Upper lobe of left lung (tissue), 6 donors: ENCODE data around the gene MTG1. TPM values are rescaled to one million over a fixed set of nuclear protein-coding genes. Genes with fewer than 3 reads are reported as not detected.

Source experiments
- ATAC-seq, 2 donors: fragments of 200-7000 bp; cut with Tn5 transposase; one replicate each; pipeline ENCODE4 v1.9.1; 2022; ENCODE audit warnings: mild to moderate bottlenecking in 2 of 2, moderate library complexity in 2 of 2; ENCODE audit not compliant: low FRiP score in 2 of 2
- DNase-seq, 2 donors: peaks; one replicate each; pipeline ENCODE4 v3.0.0-alpha.2; 2019 to 2020
- H3K27ac ChIP-seq, 4 donors: fragments of 200-600 bp; sonication (generic); one replicate each; pipeline ENCODE4 v1.5.1; 2016 to 2019
- H3K27me3 ChIP-seq, 4 donors: fragments of 200-600 bp; sonication (generic); one replicate each; pipeline ENCODE4 v1.5.1; 2017 to 2019
- H3K36me3 ChIP-seq, 4 donors: fragments of 200-600 bp; sonication (generic); one replicate each; pipeline ENCODE4 v1.5.1; 2016 to 2019
- H3K4me1 ChIP-seq, 4 donors: fragments of 200-600 bp; sonication (generic); one replicate each; pipeline ENCODE4 v1.5.1; 2018 to 2019
- H3K4me3 ChIP-seq, 4 donors: fragments of 200-600 bp; sonication (generic); one replicate each; pipeline ENCODE4 v1.5.1; 2017 to 2019; ENCODE audit warnings: mild to moderate bottlenecking in 2 of 4, moderate library complexity in 1 of 4
- H3K9me3 ChIP-seq, 4 donors: fragments of 200-600 bp; sonication (generic); one replicate each; pipeline ENCODE4 v1.5.1; 2018 to 2019
- CTCF ChIP-seq, 6 experiments: fragments of 450-650 bp in 4 of 6; fragments of 200-600 bp in 2 of 6; sonication (generic) in 2 of 6; IDR thresholded peaks; one replicate each; pipeline ENCODE4 v1.5.1; 2016 to 2019; ENCODE audit warnings: antibody characterized with exemption in 6 of 6
- EP300 ChIP-seq, 4 donors: sonication (generic); formaldehyde crosslinking; IDR thresholded peaks; one replicate each; pipeline ENCODE4 v1.5.1; 2017; ENCODE audit warnings: antibody characterized with exemption in 4 of 4, control low read depth in 2 of 4
- POLR2A ChIP-seq, 4 donors: fragments of 450-650 bp; IDR thresholded peaks; one replicate each; pipeline ENCODE4 v1.5.1; 2016 to 2017; ENCODE audit warnings: antibody characterized with exemption in 4 of 4, mild to moderate bottlenecking in 2 of 4
- POLR2AphosphoS5 ChIP-seq, 2 donors: sonication (generic); formaldehyde crosslinking; IDR thresholded peaks; one replicate each; pipeline ENCODE4 v1.5.1; 2017; ENCODE audit warnings: antibody characterized with exemption in 2 of 2
- WGBS, 2 donors: methylation state at CpG; one replicate each; pipeline ENCODE4 v1.1.5; 2017 to 2018; 5-methylcytosine and 5-hydroxymethylcytosine counted together
- total RNA-seq, 6 donors: library from RNA; depleted of rRNA in 4 of 6; stranded (reverse); fragments of >200 nt in 4 of 6; gene quantifications; one replicate each; pipeline versions ENCODE4 v1.1.0 to v1.2.1, GENCODE V29; 2016 to 2021
- donor health status: DM: no; HTN: no; CAD: no; lungs with moderate emphysema.
- donor health status: DM: no; HTN: yes; CAD: no; lungs with severe emphysema.

The MTG1 gene
- total RNA-seq, 6 donors from 2014 or later, result 21.0 to 155 (median 40.8) TPM

- Histone ChIP-seq H3K27ac (no peak overlapping the region), H3K4me1 (no peaks in the 10 kb centered on the region), H3K9me3 (no peaks in the 10 kb centered on the region), H3K27me3 (no peaks in the 10 kb centered on the region), H3K4me3 (no peak overlapping the region), H3K36me3 (no peaks in the 10 kb centered on the region)
- ATAC-seq (no peak), DNase-seq (peak in 1 of 2 donors; percentile 20)
- WGBS, 2 donors, result 89 to 93% methylated on average over 7 of the region's 7 CpGs
- no peak for TF ChIP-seq POLR2A (IDR thresholded peaks at IDR 0.05)
- no peak for TF ChIP-seq EP300 (IDR thresholded peaks at IDR 0.05)
- TF ChIP-seq POLR2AphosphoS5 (IDR thresholded peaks at IDR 0.05), result no peak
- no peak for TF ChIP-seq CTCF (IDR thresholded peaks at IDR 0.05)
Observed at GRCh38 chr10:133461027-133461426, 67.1 kb downstream of the MTG1 start.

GRCh38 chr10:133461841-133462240 lies 67.9 kb downstream of the MTG1 start:
- no peak for TF ChIP-seq POLR2AphosphoS5 (IDR thresholded peaks at IDR 0.05)
- no peak for TF ChIP-seq CTCF (IDR thresholded peaks at IDR 0.05)
- no peak for TF ChIP-seq POLR2A (IDR thresholded peaks at IDR 0.05)
- no peak for TF ChIP-seq EP300 (IDR thresholded peaks at IDR 0.05)
- Histone ChIP-seq H3K9me3 (no peaks in the 10 kb centered on the region), H3K4me1 (no peaks in the 10 kb centered on the region), H3K36me3 (no peaks in the 10 kb centered on the region), H3K27me3 (no peaks in the 10 kb centered on the region), H3K4me3 (no peak overlapping the region), H3K27ac (no peak overlapping the region)
- DNase-seq (peak in 1 of 2 donors; percentile 70), ATAC-seq (no peak)
- WGBS, 2 donors, result 68 to 79% methylated on average over 7 to 8 of the region's 8 CpGs

GRCh38 chr10:133462512-133463305 lies 68.8 kb downstream of the MTG1 start:
- Histone ChIP-seq H3K27me3 (no peaks in the 10 kb centered on the region), H3K27ac (no peak overlapping the region), H3K4me3 (no peak overlapping the region), H3K36me3 (no peaks in the 10 kb centered on the region), H3K9me3 (no peaks in the 10 kb centered on the region), H3K4me1 (no peaks in the 10 kb centered on the region)
- DNase-seq, result no peak
- no peak for ATAC-seq
- WGBS, 2 donors, result 92 to 93% methylated on average over 10 of the region's 10 CpGs
- TF ChIP-seq CTCF (IDR thresholded peaks at IDR 0.05) (no peak), EP300 (IDR thresholded peaks at IDR 0.05) (no peak), POLR2AphosphoS5 (IDR thresholded peaks at IDR 0.05) (no peak), POLR2A (IDR thresholded peaks at IDR 0.05) (no peak)

DNA sequence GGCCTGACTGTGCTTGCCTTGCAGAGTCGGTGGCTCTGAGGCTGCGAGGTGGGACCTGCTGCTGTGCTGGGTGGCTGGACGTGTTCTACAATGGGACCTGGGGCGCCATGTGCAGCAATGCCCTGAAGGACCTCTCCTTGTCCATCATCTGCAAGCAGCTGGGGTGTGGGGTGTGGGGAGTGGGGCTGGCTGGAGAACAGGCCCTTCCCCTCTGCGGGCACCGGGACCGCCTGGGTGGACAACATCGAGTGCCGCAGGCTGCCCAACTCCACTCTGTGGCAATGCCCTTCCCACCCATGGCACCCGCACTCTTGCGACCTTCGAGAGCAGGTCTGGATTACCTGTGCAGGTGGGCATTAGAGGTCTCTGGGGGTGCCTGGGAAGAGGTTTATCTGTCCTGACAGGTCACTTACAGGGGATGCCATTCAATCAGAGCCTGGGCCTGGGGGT lies 70.7 kb downstream of the MTG1 start:
- Histone ChIP-seq H3K36me3 (no peaks in the 10 kb centered on the region), H3K9me3 (no peaks in the 10 kb centered on the region), H3K27me3 (no peaks in the 10 kb centered on the region), H3K4me3 (no peak overlapping the region), H3K4me1 (no peaks in the 10 kb centered on the region), H3K27ac (no peak overlapping the region)
- TF ChIP-seq POLR2A (IDR thresholded peaks at IDR 0.05), result no peak
- no peak for TF ChIP-seq CTCF (IDR thresholded peaks at IDR 0.05)
- no peak for TF ChIP-seq EP300 (IDR thresholded peaks at IDR 0.05)
- no peak for TF ChIP-seq POLR2AphosphoS5 (IDR thresholded peaks at IDR 0.05)
- 94% methylated on average over 12 of the region's 12 CpGs; no CpG with 5 or more reads in 1 of the 2 donors for WGBS, 2 donors
- ATAC-seq, result no peak
- peak in 1 of 2 donors; percentile 65 for DNase-seq
